HepG2 (cell line): Measurements from ENCODE around the gene LIN28A.

Experiments used
- CBX5 ChIP-seq: sonication (generic); formaldehyde crosslinking; IDR thresholded peaks from 2 replicates; pipeline ENCODE4 v1.4.0; 2020; ENCODE audit warnings: missing genetic modification reagents, borderline replicate concordance
- CHD2 ChIP-seq: IDR thresholded peaks from 2 replicates; pipeline ENCODE4 v1.6.1; 2011; ENCODE audit warnings: low read depth, low read length, improper control_type of control experiment
- FOXK1 ChIP-seq: sonication (generic); formaldehyde crosslinking; IDR thresholded peaks from 2 replicates; pipeline ENCODE4 v1.4.0; 2020; ENCODE audit warnings: low read depth, missing genetic modification reagents, borderline replicate concordance
- HDAC2 ChIP-seq: sonication (generic); formaldehyde crosslinking; IDR thresholded peaks from 2 replicates; pipeline ENCODE4 v1.4.0; 2020; ENCODE audit warnings: missing genetic modification reagents
- MAFF ChIP-seq: IDR thresholded peaks from 2 replicates; pipeline ENCODE4 v1.6.1; 2011; ENCODE audit warnings: low read depth, low read length, improper control_type of control experiment
- POLR2A ChIP-seq, 2 experiments: IDR thresholded peaks; 2 replicates each; pipeline ENCODE4 v1.6.1; 2011; ENCODE audit warnings: low read depth in 2 of 2, low read length in 2 of 2, mild to moderate bottlenecking in 1 of 2, moderate library complexity in 1 of 2; ENCODE audit not compliant: insufficient read depth in 1 of 2
- SNAPC2 ChIP-seq: sonication (generic); formaldehyde crosslinking; IDR thresholded peaks from 2 replicates; pipeline ENCODE4 v1.8.1; 2022; ENCODE audit warnings: mild to moderate bottlenecking, missing genetic modification reagents
- SOX5 ChIP-seq: IDR thresholded peaks from 2 replicates; pipeline ENCODE4 v1.6.1; 2016; ENCODE audit warnings: borderline replicate concordance
- TAF15 ChIP-seq: fragments of 200-400 bp; formaldehyde crosslinking; IDR thresholded peaks from one replicate; pipeline ENCODE4 v1.6.1; 2018; ENCODE audit warnings: mild to moderate bottlenecking, low read depth, low read length; ENCODE audit not compliant: poor library complexity, severe bottlenecking
- ZNF136 ChIP-seq: sonication (generic); formaldehyde crosslinking; IDR thresholded peaks from 2 replicates; pipeline ENCODE4 v1.8.1; 2022; ENCODE audit warnings: low read depth, mild to moderate bottlenecking, moderate library complexity, missing genetic modification reagents
- ZNF570 ChIP-seq: sonication (generic); formaldehyde crosslinking; IDR thresholded peaks from 2 replicates; pipeline ENCODE4 v1.4.0; 2020; ENCODE audit warnings: mild to moderate bottlenecking, missing genetic modification reagents, borderline replicate concordance
- TF ChIP-seq, protein P1 (sequence below): sonication (generic); formaldehyde crosslinking; IDR thresholded peaks from 2 replicates; pipeline ENCODE4 v1.5.0; 2020; ENCODE audit warnings: mild to moderate bottlenecking, missing genetic modification reagents, moderate library complexity
- TF ChIP-seq, protein P2 (sequence below): sonication (generic); formaldehyde crosslinking; IDR thresholded peaks from 2 replicates; pipeline ENCODE4 v1.4.0; 2020; ENCODE audit warnings: mild to moderate bottlenecking, low read depth, missing genetic modification reagents
- TF ChIP-seq, protein P3 (sequence below): sonication (generic); formaldehyde crosslinking; IDR thresholded peaks from 2 replicates; pipeline ENCODE4 v1.4.0; 2020; ENCODE audit warnings: missing genetic modification reagents

DNA sequence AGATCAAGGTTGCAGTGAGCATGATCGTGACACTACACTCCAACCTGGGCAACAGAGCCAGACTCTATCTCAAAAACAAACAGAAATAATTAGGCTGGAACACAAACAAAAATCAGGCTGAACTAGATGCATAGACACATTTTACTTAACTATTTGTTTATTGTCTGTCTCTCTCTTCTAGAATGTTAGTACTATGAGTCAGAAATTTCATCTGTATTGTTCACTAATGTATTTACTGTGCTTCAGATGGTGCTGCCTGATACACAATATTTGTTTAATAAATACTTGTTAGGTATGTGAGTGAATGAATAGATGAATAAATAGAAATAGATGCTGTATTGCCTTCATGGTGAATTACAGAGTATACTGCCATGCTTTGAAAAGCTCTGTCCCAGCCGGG lies 6.0 kb upstream of the LIN28A start:
- TF ChIP-seq, protein P1, sequence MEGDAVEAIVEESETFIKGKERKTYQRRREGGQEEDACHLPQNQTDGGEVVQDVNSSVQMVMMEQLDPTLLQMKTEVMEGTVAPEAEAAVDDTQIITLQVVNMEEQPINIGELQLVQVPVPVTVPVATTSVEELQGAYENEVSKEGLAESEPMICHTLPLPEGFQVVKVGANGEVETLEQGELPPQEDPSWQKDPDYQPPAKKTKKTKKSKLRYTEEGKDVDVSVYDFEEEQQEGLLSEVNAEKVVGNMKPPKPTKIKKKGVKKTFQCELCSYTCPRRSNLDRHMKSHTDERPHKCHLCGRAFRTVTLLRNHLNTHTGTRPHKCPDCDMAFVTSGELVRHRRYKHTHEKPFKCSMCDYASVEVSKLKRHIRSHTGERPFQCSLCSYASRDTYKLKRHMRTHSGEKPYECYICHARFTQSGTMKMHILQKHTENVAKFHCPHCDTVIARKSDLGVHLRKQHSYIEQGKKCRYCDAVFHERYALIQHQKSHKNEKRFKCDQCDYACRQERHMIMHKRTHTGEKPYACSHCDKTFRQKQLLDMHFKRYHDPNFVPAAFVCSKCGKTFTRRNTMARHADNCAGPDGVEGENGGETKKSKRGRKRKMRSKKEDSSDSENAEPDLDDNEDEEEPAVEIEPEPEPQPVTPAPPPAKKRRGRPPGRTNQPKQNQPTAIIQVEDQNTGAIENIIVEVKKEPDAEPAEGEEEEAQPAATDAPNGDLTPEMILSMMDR: no peak
- TF ChIP-seq MAFF: no peak
- TF ChIP-seq, protein P2, sequence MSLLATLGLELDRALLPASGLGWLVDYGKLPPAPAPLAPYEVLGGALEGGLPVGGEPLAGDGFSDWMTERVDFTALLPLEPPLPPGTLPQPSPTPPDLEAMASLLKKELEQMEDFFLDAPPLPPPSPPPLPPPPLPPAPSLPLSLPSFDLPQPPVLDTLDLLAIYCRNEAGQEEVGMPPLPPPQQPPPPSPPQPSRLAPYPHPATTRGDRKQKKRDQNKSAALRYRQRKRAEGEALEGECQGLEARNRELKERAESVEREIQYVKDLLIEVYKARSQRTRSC: no peak
- no peak for TF ChIP-seq HDAC2
- TF ChIP-seq, protein P3, sequence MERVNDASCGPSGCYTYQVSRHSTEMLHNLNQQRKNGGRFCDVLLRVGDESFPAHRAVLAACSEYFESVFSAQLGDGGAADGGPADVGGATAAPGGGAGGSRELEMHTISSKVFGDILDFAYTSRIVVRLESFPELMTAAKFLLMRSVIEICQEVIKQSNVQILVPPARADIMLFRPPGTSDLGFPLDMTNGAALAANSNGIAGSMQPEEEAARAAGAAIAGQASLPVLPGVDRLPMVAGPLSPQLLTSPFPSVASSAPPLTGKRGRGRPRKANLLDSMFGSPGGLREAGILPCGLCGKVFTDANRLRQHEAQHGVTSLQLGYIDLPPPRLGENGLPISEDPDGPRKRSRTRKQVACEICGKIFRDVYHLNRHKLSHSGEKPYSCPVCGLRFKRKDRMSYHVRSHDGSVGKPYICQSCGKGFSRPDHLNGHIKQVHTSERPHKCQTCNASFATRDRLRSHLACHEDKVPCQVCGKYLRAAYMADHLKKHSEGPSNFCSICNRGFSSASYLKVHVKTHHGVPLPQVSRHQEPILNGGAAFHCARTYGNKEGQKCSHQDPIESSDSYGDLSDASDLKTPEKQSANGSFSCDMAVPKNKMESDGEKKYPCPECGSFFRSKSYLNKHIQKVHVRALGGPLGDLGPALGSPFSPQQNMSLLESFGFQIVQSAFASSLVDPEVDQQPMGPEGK (CRISPR knock-in tag): no peak
- TF ChIP-seq ZNF570 (CRISPR knock-in tag): no peak
- no peak for TF ChIP-seq FOXK1
- no peak for TF ChIP-seq SNAPC2 (CRISPR knock-in tag)
- TF ChIP-seq POLR2A (IDR thresholded peaks at IDR 0.05; ENCODE audit: insufficient read depth in 1 of 2, low read depth in 2 of 2, low read length in 2 of 2): no peak
- no peak for TF ChIP-seq TAF15
- no peak for TF ChIP-seq ZNF136 (CRISPR knock-in tag)
- no peak for TF ChIP-seq CBX5 (CRISPR knock-in tag)
- TF ChIP-seq SOX5 (CRISPR knock-in tag): no peak
- TF ChIP-seq CHD2: no peak
